Urothelium cell line (cell line): ENCODE results near the gene DNASE1L3.

Experiments used
- DNase-seq: peaks from one replicate; pipeline ENCODE4 v3.0.0; 2011; ENCODE audit warnings: low spot score, mixed read lengths
- FAIRE-seq: peaks from 2 replicates; lab custom pipeline; 2011; peaks lifted over from hg19 to GRCh38; lab: Jason Lieb, UNC

The DNASE1L3 gene

DNA sequence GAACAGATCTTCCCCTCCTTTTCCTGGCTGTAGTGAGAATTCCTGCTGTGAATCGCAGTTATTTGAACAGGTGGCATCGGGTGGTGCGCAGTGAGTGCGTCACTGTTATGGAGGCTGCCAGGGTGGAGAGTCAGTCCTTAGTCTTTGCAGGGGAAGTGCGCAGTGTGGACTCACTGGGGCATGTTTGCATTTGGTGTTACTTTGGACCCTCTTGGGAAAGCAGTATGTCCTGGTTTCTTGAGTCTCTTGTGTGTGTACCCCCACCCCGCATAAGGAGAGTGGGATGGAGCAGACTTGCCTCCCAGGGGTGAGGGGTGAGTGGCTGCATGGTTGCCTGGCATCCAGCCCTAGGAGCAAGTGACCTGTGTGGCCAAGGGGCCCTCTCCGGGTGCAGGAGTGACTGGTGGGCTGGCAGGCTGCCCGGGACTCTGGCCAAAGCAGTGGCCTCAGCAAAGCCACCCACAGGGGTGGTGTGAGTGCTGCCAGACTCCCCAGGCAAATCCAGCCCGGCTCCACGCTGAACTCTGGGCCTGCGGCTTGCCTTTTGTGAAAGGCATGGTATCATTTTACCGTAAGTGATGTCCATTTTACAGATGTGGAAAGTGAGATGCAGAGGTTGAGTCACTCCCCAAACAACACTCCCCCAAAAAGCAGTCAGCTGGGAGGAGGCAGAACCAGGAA is 46.4 kb downstream of the DNASE1L3 start:
- DNase-seq (peak; percentile 62), FAIRE-seq (no peak)

DNA sequence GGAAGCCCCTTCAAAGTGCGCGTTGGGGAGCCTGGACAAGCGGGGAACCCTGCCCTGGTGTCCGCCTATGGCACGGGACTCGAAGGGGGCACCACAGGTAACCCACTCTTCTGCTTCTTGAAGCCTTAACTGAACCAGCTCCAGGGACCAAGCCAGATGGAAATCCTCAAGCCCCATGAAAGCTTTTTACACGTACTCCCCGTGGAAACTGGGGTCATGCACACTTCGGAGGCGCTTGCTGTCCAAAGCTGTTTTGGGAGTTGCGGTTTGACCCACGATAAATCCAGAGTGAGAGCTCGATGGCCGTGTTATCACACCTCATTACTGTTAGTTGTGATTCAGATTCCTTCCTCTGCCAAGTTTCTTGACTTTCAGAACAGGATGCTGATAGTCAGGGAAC is 47.5 kb downstream of the DNASE1L3 start:
- DNase-seq (no peak), FAIRE-seq (no peak)

DNA sequence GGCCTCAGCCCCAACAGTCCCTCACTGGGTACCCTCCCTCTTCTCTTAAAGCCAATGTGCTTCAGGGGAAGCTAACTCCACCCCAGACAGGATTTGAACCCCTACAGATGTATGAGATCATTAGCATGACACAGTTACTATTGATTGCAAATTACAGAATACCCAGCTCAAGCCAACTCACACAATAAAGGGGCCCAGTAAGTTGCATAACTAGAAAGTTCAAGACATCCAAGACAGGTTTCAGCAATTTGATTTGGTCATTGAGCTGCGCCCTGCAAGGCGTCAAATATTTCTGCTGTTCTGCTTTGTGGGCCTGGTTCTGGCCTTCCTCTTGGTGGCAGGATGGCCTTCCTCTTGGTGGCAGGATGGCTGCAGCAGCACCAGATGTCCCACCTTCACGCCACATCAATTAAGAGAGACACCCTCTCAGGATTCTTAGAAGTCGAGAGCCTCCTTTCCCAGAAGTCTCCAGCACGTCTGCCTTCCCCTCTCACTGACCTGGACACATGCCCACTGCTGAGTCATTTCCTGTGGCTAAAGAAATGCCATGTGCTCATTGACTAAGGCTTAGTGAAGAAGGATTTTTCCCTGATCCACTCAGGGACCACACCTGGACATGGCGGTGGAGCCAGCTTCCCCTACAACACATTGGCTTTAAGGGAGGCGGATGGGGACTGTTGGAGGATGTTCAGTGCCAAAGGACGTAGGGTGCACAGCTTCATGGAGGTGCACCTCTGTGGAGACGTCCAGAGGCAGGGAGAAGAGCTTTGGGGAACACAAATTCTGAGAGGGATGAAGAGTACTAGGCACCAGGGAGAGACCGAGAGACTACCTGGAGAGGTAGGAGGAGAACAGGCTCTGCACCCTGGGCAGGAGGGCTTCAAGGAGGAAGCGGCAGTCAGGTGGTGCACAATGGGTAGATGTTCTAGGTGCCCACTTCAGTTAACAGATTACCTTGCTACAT is 49.1 kb downstream of the DNASE1L3 start:
- FAIRE-seq (peak; percentile 86), DNase-seq (peak; percentile 91)

GRCh38 chr3:58160399-58160798 is 50.4 kb downstream of the DNASE1L3 start:
- FAIRE-seq, result no peak

DNA sequence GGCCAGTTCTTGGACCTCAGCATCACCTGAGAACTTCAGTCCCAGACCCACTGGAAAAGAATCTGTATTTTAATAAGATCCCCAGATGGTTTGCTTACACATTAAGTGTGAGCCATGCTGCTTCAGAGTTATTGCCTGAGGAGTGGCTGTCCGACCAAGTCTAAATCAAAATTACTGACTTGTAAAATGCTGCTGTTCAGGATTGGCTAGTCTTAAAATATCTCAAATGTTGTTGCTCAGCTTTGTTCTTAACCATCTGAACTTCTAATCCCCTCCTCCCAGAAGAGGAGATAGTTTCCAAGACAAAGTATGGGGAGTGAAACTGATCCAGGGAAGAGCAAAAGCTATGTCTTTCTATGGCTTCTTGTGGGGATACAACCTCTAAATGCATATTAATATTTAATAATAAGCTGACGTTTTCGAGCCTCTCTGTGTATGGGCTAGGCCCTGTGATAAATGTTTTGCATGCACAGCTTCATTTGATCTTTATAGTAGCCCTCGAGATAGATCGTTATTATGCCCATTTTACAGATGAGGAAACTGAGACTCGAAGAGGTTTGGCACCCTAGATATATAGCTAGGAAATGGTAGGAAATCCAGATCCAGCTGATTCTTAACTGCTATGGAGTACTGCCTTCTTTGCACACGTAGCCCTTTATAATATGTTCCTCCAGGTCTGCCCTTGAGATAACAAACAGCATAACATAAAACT is 52.2 kb downstream of the DNASE1L3 start:
- FAIRE-seq (no peak), DNase-seq (no peak)

More at GRCh38 chr3:58160399-58160798, 50.4 kb downstream of the DNASE1L3 start:
- DNase-seq, result no peak

DNA sequence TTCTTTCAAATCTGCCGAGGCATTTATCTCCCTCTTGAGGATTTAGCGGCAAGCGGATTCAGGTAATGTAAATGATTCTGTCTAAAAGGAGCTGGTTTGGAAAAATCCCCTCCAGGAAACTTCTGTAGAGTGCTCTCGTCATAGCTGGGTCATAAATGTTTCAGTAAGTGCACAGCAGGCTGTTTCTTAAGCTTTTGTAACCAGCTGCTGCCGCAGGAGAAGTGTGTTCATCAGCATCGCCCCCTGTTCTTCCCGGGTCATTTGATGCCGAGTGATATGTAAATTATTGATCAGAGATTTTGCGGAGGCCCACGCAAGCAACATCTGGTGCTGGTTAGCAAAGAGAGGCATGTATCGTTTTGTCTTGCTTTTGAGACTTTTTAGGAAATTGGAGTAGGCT is 53.1 kb downstream of the DNASE1L3 start:
- DNase-seq, result no peak
- no peak for FAIRE-seq

DNA sequence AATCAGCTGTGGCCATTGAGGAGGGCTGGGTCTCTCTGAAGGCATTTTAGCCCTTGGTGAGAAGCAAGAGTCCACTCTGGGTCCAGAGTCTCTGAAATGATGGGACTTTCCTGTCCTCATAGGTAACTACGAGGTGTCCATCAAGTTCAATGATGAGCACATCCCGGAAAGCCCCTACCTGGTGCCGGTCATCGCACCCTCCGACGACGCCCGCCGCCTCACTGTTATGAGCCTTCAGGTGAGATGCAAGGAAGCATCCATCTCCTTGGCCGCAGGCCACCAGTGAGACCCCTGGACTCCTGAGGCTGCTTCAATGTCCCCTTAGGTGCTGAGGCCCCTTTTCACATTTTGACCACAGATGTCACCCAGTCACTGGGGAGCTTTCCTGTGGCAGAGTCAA is 54.9 kb downstream of the DNASE1L3 start:
- FAIRE-seq (no peak), DNase-seq (no peak)

- DNase-seq (no peak), FAIRE-seq (no peak)
Measured at GRCh38 chr3:58154626-58155449, 55.9 kb downstream of the DNASE1L3 start.

DNA sequence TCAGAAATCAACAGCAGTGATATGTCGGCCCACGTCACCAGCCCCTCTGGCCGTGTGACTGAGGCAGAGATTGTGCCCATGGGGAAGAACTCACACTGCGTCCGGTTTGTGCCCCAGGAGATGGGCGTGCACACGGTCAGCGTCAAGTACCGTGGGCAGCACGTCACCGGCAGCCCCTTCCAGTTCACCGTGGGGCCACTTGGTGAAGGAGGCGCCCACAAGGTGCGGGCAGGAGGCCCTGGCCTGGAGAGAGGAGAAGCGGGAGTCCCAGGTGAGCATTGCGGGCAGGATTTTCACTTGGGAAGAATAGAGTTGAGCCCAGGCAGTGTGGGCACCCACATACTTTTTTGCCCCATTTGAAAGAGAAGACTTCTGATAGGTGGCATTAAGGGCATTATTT is 57.4 kb downstream of the DNASE1L3 start:
- no peak for DNase-seq
- peak; percentile 23 for FAIRE-seq

DNA sequence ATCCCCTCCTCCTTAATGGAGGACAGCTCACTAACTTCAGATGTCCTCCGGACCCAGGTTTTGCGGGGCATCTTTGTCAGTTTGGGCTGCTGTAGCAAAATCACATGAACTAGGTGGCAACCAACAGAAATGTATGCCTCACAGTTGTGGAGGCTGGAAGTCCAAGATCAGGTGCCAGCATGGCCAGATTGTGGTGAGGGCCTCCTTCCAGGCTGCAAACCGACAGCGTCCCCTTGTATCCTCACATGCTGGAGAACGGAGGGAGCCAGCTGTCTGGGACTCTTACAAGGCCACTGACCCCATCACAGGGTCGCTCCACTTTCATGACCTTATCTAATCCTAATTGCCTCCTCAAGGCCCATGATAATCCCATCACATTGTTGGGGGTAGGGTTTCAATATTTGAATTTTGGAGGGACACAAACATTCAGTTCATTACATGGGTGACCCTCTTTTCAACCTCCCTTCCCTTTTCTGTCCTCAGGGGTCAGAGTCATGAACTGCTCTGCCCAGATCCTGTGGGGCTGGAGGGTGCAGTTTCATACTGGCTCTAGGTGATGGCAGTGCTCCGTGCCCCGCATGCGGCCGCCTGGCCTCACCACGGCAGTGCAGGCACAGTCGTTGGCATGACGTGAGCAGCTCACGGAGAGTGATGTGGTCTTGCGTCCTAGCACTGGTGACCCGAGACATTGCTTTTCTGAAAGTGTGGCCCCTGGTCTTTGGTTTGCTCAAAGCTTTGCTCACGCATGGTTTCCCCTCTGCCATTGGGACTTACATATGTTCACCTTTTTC is 58.4 kb downstream of the DNASE1L3 start:
- no peak for DNase-seq
- no peak for FAIRE-seq

- no peak for FAIRE-seq
- no peak for DNase-seq
Measured at GRCh38 chr3:58151637-58152036, 59.1 kb downstream of the DNASE1L3 start.

- no peak for FAIRE-seq
- no peak for DNase-seq
Measured at GRCh38 chr3:58150810-58151199, 60.0 kb downstream of the DNASE1L3 start.

DNA sequence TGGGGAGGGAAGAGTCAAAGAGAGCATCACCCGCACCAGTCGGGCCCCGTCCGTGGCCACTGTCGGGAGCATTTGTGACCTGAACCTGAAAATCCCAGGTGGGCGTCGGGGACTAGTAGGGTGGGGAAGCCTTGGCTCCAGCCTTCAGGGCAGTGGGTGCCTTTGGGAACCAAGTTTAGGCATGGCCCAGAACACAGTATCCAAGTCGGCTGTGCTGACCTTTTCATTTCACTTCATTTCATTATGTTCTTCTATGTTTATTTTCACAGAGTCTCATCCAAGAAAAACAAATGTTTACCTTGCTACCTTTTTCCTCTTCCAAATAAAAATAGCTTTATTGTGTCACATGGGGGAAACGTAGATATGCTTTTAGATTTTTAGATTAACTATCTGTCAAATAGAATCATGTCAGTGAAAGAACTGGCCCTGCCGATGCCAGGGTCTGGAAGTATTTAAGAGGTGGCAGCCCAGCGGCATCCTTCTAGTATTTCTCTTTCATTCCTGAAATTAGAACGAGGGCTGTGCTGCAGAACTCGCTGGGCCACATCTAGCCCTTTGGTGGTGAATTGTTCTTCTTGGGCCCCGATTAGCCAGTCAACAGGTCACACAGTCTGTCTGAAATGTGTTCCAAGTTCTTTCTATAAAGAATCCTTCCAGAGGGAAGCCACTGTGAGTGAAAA is 60.5 kb downstream of the DNASE1L3 start:
- DNase-seq (no peak), FAIRE-seq (no peak)

DNA sequence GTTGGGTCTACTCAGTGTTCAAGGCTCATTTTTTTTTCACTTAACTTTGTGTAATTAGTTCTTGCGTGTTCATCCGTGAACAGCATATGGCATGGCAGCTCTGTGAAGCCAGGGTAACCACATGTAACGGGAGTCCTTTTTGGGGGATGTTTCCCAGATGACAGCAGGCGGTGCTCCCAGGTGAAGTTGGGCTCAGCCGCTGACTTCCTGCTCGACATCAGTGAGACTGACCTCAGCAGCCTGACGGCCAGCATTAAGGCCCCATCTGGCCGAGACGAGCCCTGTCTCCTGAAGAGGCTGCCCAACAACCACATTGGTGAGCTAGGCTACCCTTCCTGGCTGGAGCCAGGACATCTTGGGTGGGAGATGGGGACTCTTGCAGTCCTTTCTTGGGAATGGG is 62.7 kb downstream of the DNASE1L3 start:
- DNase-seq (no peak), FAIRE-seq (no peak)

DNA sequence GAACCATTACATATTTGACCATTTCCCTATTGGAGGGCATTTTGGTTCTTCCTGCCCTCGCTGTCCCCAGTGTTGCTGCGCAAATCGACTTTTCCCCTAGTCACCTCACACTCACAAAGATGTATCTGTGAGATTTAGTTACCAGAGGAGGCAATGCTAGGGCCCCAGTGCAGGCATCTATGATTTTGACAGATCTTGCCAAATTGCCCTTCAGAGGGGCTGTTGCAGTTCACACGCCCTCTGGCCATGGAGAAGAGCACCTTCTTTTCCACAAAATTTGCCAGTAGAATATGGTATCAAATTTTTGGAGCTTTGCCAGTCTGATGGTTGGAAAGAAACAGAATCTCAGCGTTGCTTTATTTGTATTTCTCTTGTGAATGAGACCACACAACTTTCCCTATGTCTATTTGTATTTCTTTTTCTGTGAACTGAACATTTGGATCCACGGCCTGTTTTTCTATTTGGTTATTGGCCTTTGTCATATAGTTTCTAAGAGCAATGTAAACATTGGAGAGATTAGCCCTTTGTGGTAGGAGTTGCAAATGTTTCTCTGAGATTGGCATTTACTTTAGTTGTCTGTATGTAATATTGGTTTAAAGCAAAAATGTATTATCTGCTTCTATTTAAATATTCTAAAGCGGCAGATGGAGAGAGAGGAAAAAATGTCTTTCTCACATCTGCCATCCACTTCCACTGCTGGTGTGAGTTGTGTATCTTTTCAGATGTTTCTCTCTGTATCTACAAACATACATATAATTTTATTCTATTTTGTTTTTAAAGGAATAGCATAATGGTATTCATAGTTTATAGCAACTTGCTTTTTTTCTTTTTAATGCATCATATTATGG is 66.1 kb downstream of the DNASE1L3 start:
- no peak for FAIRE-seq
- no peak for DNase-seq

DNA sequence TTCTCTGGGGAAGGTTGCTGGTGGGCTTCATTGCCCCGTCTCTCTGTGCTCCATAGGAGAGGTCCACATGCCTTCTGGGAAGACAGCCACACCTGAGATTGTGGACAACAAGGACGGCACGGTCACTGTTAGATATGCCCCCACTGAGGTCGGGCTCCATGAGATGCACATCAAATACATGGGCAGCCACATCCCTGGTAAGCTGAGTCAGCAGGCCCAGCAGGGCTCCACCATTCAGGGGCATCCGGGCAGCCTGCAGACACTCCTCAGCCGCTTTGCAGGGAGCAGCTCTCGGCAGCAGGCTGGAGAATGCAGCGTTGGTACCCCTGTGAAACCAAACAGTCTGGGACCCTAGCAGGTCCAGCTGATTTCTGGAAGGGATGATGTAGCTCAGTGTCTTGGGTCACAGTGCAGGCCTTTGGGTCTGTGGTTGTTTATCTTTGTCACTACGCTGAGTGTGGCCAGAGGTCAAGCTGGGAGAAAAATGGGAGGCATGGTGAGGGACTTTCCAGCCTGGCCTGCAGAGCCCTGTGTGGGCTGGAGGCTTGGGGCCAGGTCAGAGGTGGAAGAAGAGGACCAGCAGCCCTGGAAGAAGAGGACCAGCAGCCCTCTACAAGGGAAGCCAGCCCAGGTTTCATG is 67.2 kb downstream of the DNASE1L3 start:
- DNase-seq, result no peak
- no peak for FAIRE-seq
